ENCODE results near the gene XAGE1B. TPM values are rescaled to one million over a fixed set of nuclear protein-coding genes. Genes with fewer than 3 reads are reported as not detected.
"Not testable (repeated sequence)": the region's sequence is repeated elsewhere in the genome, so short reads cannot be mapped to it uniquely, and the experiment has no call there.

XAGE1B gene, protein sequence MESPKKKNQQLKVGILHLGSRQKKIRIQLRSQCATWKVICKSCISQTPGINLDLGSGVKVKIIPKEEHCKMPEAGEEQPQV
- not detected for polyA plus RNA-seq (2012; ENCODE audit: insufficient read depth, insufficient read length, low read depth)

DNA sequence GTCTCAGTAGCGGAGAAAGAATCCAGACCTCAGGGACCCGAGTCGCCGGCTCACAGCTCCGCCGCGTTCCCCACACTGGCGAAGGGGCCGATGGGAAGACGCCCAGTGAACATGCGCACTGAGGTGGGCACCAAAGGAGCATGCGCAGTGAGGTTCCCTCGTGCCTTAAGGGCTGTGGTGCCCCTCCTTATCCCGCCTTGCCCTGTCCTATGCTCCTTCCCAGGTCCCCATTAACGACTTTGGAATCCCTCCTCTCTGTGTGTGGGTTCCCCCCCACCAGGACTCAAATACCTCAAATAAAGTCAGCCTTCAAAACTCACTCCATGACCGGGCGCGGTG lies at the start of gene XAGE1B:
XAGE1B (minus strand) TSS at position 77 of the 339 bp plus-strand sequence. CDS start 1,536 bp downstream, outside the sequence.
- H3K4me3 ChIP-seq (ENCODE audit: low read depth, low read length); DNase-seq; H3K27me3 ChIP-seq; H3K36me3 ChIP-seq; H3K4me1 ChIP-seq; H3K9me3 ChIP-seq: not testable (repeated sequence)

- DNase-seq, result no peak
- no peak for TF ChIP-seq CTCF (IDR thresholded peaks at IDR 0.05; ENCODE audit: low read depth, low read length)
- H3K4me1 ChIP-seq, result no peaks in the 10 kb centered on the region
- H3K9me3 ChIP-seq, result no peaks in the 10 kb centered on the region
- no peaks in the 10 kb centered on the region for H3K36me3 ChIP-seq
- no peaks in the 10 kb centered on the region for H3K27me3 ChIP-seq
- no peak overlapping the region for H3K4me3 ChIP-seq (ENCODE audit: low read depth, low read length)
Observed at GRCh38 chrX:52563105-52563504, 46.2 kb upstream of the XAGE1B start.

- Histone ChIP-seq H3K9me3 (no peaks in the 10 kb centered on the region), H3K36me3 (no peaks in the 10 kb centered on the region), H3K4me1 (no peaks in the 10 kb centered on the region), H3K4me3 (ENCODE audit: low read depth, low read length) (no peak overlapping the region), H3K27me3 (no peaks in the 10 kb centered on the region)
- no peak for TF ChIP-seq CTCF (IDR thresholded peaks at IDR 0.05; ENCODE audit: low read depth, low read length)
- no peak for DNase-seq
Observed at GRCh38 chrX:52558140-52558539, 41.3 kb upstream of the XAGE1B start.

DNA sequence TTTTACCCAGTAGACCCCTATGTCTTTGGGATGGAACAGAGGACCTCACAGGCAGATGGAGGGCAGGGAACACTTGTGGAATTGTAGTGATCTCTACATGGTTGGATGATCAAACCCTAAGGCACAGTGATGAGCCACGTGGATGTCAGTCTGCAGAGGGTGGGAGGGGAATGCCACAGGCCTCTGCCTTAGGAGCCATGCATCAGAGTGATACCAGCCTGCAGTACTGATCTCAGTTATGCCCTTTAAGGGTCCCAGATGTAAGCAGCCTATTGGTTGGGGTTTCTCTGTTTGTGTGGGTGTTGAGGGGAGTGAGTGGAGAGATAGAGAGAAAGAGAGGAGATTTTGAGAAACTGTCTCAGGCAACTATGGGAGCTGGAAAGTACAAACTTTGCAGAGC lies 39.9 kb upstream of the XAGE1B start:
- no peak for TF ChIP-seq CTCF (IDR thresholded peaks at IDR 0.05; ENCODE audit: low read depth, low read length)
- Histone ChIP-seq H3K4me1 (no peaks in the 10 kb centered on the region), H3K9me3 (no peaks in the 10 kb centered on the region), H3K36me3 (no peaks in the 10 kb centered on the region), H3K27me3 (no peaks in the 10 kb centered on the region), H3K4me3 (ENCODE audit: low read depth, low read length) (no peak overlapping the region)
- no peak for DNase-seq

GRCh38 chrX:52553995-52554642 lies 37.3 kb upstream of the XAGE1B start:
- Histone ChIP-seq H3K4me1 (no peaks in the 10 kb centered on the region), H3K4me3 (ENCODE audit: low read depth, low read length) (no peak overlapping the region), H3K9me3 (no peaks in the 10 kb centered on the region), H3K36me3 (no peaks in the 10 kb centered on the region), H3K27me3 (no peaks in the 10 kb centered on the region)
- DNase-seq, result no peak
- TF ChIP-seq CTCF (IDR thresholded peaks at IDR 0.05; ENCODE audit: low read depth, low read length), result no peak

GRCh38 chrX:52548769-52549168 lies 31.9 kb upstream of the XAGE1B start:
- H3K36me3 ChIP-seq; H3K27me3 ChIP-seq; H3K4me3 ChIP-seq (ENCODE audit: low read depth, low read length); DNase-seq; H3K9me3 ChIP-seq; H3K4me1 ChIP-seq: not testable (repeated sequence)

DNA sequence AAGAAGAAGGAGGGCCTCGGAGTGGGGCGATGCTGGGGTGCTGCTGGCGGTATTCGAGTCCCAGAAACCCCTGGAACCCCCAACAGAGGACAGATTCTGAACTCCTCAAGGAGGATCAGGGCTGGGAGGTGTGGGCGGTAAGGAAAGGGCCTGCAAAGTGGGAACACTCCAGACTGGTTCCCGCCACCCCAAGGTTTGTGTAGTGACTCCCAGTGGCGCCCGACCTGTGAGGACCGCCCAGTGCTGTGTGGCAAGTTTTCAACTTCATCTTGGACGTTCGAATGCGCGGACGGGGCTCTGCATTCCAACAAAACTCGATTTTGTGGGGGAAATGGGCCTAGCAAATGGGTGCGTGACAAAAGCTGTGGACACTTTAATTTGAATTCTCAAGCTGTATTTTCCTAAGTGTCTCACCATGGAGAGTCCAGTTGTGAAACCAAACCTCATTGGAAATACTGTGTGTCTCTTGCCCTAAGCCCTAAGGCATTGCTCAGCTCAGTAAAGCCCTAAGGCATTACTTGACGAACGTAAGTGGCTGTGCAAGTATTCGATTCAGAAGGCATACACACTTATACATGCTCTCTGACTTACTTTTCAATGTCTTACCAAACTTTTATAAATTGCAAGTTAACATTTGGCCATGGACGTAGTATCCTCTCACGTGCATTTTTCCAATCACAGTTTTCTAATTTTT lies 27.4 kb upstream of the XAGE1B start:
- Histone ChIP-seq H3K27me3 (no peaks in the 10 kb centered on the region), H3K36me3 (no peaks in the 10 kb centered on the region), H3K9me3 (no peaks in the 10 kb centered on the region), H3K4me1 (no peaks in the 10 kb centered on the region), H3K4me3 (ENCODE audit: low read depth, low read length) (no peak overlapping the region)
- TF ChIP-seq CTCF (IDR thresholded peaks at IDR 0.05; ENCODE audit: low read depth, low read length), result no peak
- DNase-seq, result no peak

All from BE2C (cell line).